CD4-positive, alpha-beta T cell treated with Interleukin-2 at 100 ng/mL for 4 hours (primary cell): ENCODE results near the gene SLIT1.

Experiments used
- DNase-seq: peaks from one replicate; pipeline ENCODE4 v3.0.0-alpha.2; 2020; ENCODE audit warnings: low spot score

The SLIT1 gene

DNA sequence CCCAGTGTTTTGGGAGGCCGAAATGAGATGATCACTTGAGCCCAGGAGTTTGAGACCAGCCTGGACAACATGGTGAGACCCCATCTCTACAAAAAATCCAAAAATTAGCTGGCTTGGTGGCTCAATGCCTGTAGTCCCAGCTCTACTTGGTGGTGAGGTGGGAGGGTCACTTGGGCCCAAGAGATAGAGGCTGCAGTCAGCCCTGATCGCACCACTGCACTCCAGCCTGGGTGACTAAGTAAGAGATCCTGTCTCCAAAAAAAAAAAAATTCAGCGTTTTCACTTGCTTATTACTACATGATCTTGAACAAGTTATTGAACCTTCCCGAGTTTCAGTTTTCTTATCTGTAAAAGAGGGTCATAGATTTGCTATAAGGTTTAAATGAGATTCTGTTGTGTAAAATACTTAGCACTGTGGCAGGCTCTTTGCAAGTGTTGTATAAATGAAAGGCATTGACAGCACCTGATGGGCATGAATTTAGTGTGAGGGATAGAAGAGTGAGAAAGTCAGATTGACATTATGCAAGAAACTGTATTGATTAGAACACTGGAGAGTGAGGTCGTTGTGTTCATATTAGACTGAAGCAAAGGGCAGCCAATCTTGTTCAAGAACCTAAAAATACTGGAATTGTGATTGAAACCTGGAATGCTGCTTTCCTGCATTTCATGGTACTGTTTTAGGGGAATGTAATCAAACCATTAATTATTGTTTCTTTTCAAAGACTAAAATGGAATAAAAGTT lies 216.9 kb downstream of the SLIT1 start:
- no peak for DNase-seq

DNA sequence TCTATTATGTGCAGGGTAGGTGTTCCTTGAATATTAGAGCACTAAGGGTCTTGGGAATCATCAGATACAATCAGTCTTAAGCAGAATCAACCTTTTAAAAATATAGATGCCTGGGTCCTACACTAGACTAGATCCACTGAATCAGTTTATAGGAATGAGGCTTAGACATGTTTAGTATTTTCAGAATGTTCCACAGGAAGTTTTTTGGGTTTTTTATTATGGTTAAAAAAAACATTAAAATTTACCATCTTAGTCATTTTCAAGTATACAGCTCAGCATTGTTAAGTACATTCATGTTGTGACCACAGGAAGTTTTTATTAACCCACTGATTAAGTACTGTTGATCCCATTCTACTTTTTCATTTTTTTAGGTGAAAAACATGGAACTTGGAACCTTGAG lies 217.9 kb downstream of the SLIT1 start:
- DNase-seq, result no peak

DNA sequence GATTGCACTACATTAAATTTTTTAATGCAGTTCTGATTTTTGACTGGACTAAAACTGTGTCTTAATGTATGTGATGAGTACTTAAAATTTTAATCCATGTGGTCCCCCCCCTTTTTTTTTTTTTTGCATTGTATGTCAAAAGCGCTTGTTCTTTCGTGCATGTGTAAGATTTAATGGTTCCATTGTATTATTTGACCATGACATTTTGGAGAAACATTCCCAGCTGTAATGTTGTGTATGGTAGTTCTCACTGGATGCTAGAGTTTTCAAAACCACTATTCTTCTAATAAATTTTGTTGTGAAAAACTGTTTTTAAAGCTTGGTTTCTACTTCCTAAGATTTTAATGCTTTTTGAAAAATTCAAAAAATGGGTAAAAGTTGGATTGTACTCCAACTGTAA lies 221.6 kb downstream of the SLIT1 start:
- no peak for DNase-seq

DNA sequence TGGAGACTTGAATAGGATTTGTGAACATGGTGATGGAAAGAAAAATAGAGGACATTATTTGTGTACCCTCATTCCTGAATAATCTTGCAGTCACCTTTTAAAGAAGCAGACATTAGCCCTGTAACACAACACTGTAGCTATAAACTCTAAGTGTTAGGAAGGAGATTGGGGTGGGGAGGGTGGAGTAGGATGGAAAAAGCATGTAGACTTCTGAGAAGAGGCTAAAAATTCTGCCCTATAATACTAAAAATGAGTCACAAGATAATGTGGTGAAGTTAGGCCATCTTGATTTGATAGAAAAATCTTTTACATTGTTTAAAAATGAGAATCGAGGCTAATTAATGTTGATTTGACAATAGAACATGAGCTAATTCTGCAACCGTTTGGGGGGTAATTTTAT lies 224.9 kb downstream of the SLIT1 start:
- no peak for DNase-seq

DNA sequence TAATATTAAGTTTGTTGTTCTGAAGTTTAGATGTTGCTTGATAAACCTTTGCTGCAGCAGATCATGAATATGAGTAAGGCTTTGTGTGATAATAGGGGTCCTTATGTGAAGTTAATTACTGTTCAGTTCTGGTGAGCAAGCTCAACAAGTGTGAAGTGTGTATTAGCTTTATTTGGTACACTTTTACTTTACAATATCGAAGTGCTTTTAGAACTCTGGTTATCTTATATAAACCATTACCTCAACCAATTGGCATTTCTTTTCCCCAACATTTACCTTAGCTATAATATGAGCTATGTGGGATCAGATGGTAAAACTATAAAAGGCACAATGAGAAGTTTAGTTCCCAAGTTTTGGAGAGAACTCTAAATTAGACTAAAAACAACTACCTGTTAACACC lies 226.0 kb downstream of the SLIT1 start:
- no peak for DNase-seq

DNA sequence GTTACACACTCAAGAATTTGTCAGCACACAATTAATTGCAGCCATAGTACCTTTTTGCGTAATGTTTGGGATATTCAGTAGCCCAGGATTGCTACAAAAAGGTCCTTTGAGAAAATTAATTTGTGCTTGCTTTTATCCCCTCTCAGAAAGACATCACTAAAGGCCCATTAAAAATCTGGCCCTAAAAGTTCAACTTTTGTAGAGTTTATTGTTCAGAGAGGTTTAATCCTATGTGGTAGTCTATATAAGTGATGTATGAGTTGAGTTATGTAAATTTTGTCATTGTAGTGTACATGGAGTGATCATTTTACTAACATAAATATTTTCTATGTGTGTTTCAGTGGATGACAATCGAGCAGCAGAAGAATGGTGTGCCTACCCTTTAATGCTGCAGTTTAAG lies 227.7 kb downstream of the SLIT1 start:
- DNase-seq, result no peak

DNA sequence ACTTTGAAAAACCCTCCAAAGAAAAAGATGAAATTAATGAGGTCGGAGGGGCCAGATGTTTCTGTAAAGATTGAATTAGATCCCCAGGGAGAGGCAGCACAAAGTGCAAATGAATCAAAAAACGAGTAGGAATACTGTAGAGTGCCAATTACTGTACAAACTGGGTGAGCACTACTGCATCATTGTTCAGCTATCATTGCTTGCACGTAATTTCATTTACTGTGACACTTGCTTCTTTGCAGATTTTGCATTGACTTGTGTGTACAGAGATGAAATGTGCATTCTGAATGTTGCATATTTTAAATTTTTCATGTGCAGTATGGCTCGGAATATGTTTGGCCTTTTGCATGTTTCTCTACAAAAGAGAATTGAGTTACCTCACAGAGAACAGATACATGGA lies 230.0 kb downstream of the SLIT1 start:
- DNase-seq, result no peak

DNA sequence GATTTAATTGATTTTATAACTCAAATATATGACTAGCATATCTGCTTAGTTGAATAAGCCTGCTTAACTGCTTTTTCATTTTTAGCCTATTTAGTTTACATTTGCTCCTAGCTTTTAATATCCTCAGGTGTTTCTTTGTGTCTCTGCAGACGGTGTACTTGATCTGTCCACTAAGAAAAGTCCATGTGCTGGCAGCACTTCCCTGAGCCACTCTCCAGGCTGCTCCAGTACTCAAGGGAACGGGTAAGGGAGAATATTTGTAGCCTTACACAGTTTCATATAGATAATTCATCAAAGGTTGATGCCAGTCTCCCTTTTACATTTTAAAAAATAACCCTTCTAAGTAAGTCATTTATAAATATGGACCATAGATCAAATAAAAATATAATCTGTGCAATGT lies 233.8 kb downstream of the SLIT1 start:
- no peak for DNase-seq

DNA sequence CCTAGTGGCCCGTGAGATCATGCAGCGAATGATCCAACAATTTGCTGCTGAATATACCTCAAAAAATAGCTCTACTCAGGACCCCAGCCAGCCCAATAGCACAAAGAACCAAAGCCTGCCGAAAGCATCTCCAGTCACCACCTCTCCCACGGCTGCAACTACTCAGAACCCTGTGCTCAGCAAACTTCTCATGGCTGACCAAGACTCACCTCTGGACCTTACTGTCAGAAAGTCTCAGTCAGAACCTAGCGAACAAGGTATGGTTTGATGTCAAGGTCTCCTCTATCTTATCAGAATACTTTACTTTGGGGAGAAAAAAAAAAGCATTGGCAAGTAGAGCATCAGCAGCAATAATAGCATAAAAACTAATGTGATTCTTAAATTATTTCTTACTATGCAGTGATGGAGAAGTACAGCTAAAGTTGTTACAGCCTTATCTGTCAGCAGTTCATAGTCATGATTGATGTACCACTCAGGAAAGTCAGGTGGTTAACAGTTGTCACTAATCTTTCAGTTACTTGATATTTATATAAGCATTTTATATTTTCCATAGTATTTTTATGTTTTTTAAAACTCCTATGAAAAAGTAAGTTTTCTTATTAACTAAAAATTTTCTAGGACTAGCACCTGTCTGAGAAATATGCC lies 236.6 kb downstream of the SLIT1 start:
- DNase-seq, result no peak
